GM23338 (cell line): ENCODE results near the gene HACL1. TPM values are rescaled to one million over a fixed set of nuclear protein-coding genes. Genes with fewer than 3 reads are reported as not detected.

ENCODE experiments used
- ATAC-seq: fragments of 200-7000 bp; cut with Tn5 transposase; 3 replicates; pipeline ENCODE4 v1.9.1; 2020
- DNase-seq: peaks from one replicate; pipeline ENCODE4 v3.0.0-alpha.2; 2015; ENCODE audit warnings: low spot score
- H2AFZ ChIP-seq: fragments of 200-600 bp; sonication (generic); 2 replicates; pipeline ENCODE4 v1.8.0; 2016; ENCODE audit warnings: antibody characterized with exemption, mild to moderate bottlenecking, moderate library complexity
- H3F3A ChIP-seq: fragments of 200-600 bp; sonication (generic); replicated peaks from 2 replicates; pipeline ENCODE4 v1.8.0; 2017; ENCODE audit warnings: antibody characterized with exemption, mixed run types, low read depth
- H3K27ac ChIP-seq: fragments of 200-600 bp; sonication (generic); 2 replicates; pipeline ENCODE4 v1.6.1; 2016; ENCODE audit warnings: low read depth
- H3K27me3 ChIP-seq: fragments of 200-600 bp; sonication (generic); 2 replicates; pipeline ENCODE4 v1.8.0; 2016; ENCODE audit warnings: mild to moderate bottlenecking, mixed run types, moderate library complexity; ENCODE audit not compliant: insufficient read depth
- H3K36me3 ChIP-seq: fragments of 200-600 bp; sonication (generic); 2 replicates; pipeline ENCODE4 v1.8.0; 2016; ENCODE audit warnings: mild to moderate bottlenecking; ENCODE audit not compliant: insufficient read depth
- H3K4me1 ChIP-seq: fragments of 200-600 bp; sonication (generic); 2 replicates; pipeline ENCODE4 v1.8.0; 2016; ENCODE audit warnings: mild to moderate bottlenecking, moderate library complexity; ENCODE audit not compliant: insufficient read depth
- H3K4me2 ChIP-seq: fragments of 200-600 bp; sonication (generic); 2 replicates; pipeline ENCODE4 v1.7.1; 2017; ENCODE audit warnings: mixed run types
- H3K4me3 ChIP-seq: fragments of 200-600 bp; sonication (generic); 2 replicates; pipeline ENCODE4 v1.6.1; 2016; ENCODE audit warnings: mixed run types
- H3K79me2 ChIP-seq: fragments of 200-600 bp; sonication (generic); replicated peaks from 2 replicates; pipeline ENCODE4 v1.8.0; 2017; ENCODE audit warnings: mild to moderate bottlenecking; ENCODE audit not compliant: insufficient read depth
- H3K9me2 ChIP-seq: fragments of 200-600 bp; sonication (generic); 2 replicates; pipeline ENCODE4 v1.8.0; 2017; ENCODE audit not compliant: insufficient read depth
- H4K20me1 ChIP-seq: fragments of 200-600 bp; sonication (generic); replicated peaks from 2 replicates; pipeline ENCODE4 v1.8.0; 2017; ENCODE audit warnings: mild to moderate bottlenecking; ENCODE audit not compliant: insufficient read depth
- H3K27ac Mint-ChIP-seq: 2 replicates; pipeline ENCODE4 v1.8.0; 2020; ENCODE audit warnings: inconsistent platforms, mild to moderate bottlenecking, moderate library complexity, mixed read lengths
- H3K27me3 Mint-ChIP-seq: 3 replicates; pipeline ENCODE4 v1.8.0; 2022; ENCODE audit warnings: low read depth, mild to moderate bottlenecking, moderate library complexity, mixed read lengths, inconsistent platforms; ENCODE audit not compliant: insufficient read depth, poor library complexity
- H3K36me3 Mint-ChIP-seq: 3 replicates; pipeline ENCODE4 v1.8.0; 2021; ENCODE audit warnings: low read depth, mild to moderate bottlenecking, inconsistent platforms, moderate library complexity, mixed read lengths
- H3K4me1 Mint-ChIP-seq: 3 replicates; pipeline ENCODE4 v1.8.0; 2020; ENCODE audit warnings: mild to moderate bottlenecking, inconsistent platforms, mixed read lengths
- H3K4me3 Mint-ChIP-seq: 3 replicates; pipeline ENCODE4 v1.8.0; 2021; ENCODE audit warnings: moderate library complexity, mild to moderate bottlenecking, inconsistent platforms, mixed read lengths
- H3K9me3 Mint-ChIP-seq: 3 replicates; pipeline ENCODE4 v1.8.0; 2020; ENCODE audit warnings: moderate library complexity, mild to moderate bottlenecking, inconsistent platforms, mixed read lengths
- CREB1 ChIP-seq: fragments of 250-450 bp; sonication (Bioruptor Pico); IDR thresholded peaks from 2 replicates; pipeline ENCODE4 v1.5.0; 2020; ENCODE audit warnings: low read depth, mild to moderate bottlenecking, moderate library complexity
- ETS1 ChIP-seq: IDR thresholded peaks from 2 replicates; pipeline ENCODE4 v1.6.1; 2016; ENCODE audit warnings: antibody characterized with exemption
- EZH2 ChIP-seq: fragments of 200-600 bp; sonication (generic); IDR thresholded peaks from one replicate; pipeline ENCODE4 v1.8.0; 2017; ENCODE audit warnings: antibody characterized with exemption, mild to moderate bottlenecking, low read depth; ENCODE audit not compliant: unreplicated experiment
- EZH2phosphoT487 ChIP-seq: fragments of 200-600 bp; sonication (generic); IDR thresholded peaks from one replicate; pipeline ENCODE4 v1.8.1; 2018; ENCODE audit warnings: antibody characterized with exemption; ENCODE audit not compliant: unreplicated experiment
- JUNB ChIP-seq: IDR thresholded peaks from one replicate; pipeline ENCODE4 v1.6.1; 2016; ENCODE audit warnings: antibody characterized with exemption; ENCODE audit not compliant: unreplicated experiment
- NANOG ChIP-seq: IDR thresholded peaks from 2 replicates; pipeline ENCODE4 v1.6.1; 2016; ENCODE audit warnings: antibody characterized with exemption, borderline replicate concordance
- POLR2AphosphoS5 ChIP-seq: IDR thresholded peaks from 2 replicates; pipeline ENCODE4 v1.6.1; 2016; ENCODE audit warnings: antibody characterized with exemption, low read depth
- STAT1 ChIP-seq: IDR thresholded peaks from one replicate; pipeline ENCODE4 v1.6.1; 2016; ENCODE audit warnings: antibody characterized with exemption; ENCODE audit not compliant: unreplicated experiment
- ZNF114 ChIP-seq: fragments of 250-450 bp; sonication (Bioruptor Pico); IDR thresholded peaks from 2 replicates; pipeline ENCODE4 v1.5.0; 2020; ENCODE audit warnings: mild to moderate bottlenecking, moderate library complexity
- ZNF331 ChIP-seq: fragments of 250-450 bp; sonication (Bioruptor Pico); IDR thresholded peaks from 2 replicates; pipeline ENCODE4 v1.5.0; 2020; ENCODE audit warnings: low read depth, mild to moderate bottlenecking, moderate library complexity
- ZNF462 ChIP-seq: fragments of 250-450 bp; sonication (Bioruptor Pico); IDR thresholded peaks from 2 replicates; pipeline ENCODE4 v1.5.0; 2020; ENCODE audit warnings: mild to moderate bottlenecking, moderate library complexity
- polyA plus RNA-seq: library from polyadenylated mRNA; unstranded; fragments of >200 nt; fragmentation: Nextera tagmentation; extraction: Ambion mirVana; gene quantifications from 2 replicates; pipeline ENCODE4 v1.2.1, GENCODE V29; 2016
- total RNA-seq: library from RNA; depleted of rRNA; stranded (reverse); fragments of >200 nt; shearing (Covaris generic); gene quantifications from 2 replicates; pipeline ENCODE4 v1.2.3, GENCODE V29; 2014
- TF ChIP-seq, protein P1 (sequence below), 2 experiments: fragments of 200-600 bp in 1 of 2; sonication (generic) in 1 of 2; conservative IDR thresholded peaks; 2 replicates each; pipeline versions ENCODE4 v1.5.1 to v1.6.1; 2016 to 2017; ENCODE audit warnings: antibody characterized with exemption in 2 of 2, low read depth in 2 of 2, mild to moderate bottlenecking in 2 of 2, moderate library complexity in 1 of 2
- TF ChIP-seq, protein P2 (sequence below): IDR thresholded peaks from one replicate; pipeline ENCODE4 v1.6.1; 2018; ENCODE audit warnings: antibody characterized with exemption; ENCODE audit not compliant: unreplicated experiment

HACL1 gene
- total and polyA plus RNA-seq, 2 experiments from 2014 or later, result 19.6 to 33.5 TPM

GRCh38 chr3:15602146-15602536 is 772 bp upstream of the HACL1 start:
- Histone ChIP-seq H4K20me1 (no peaks in the 10 kb centered on the region), H3K4me1 (peaks cover 8% of the 10 kb centered on the region), H3K79me2 (peaks cover 26% of the 10 kb centered on the region), H2AFZ (peak overlapping the region; percentile 93; the same call in 1 of the 2 replicates), H3K9me2 (no peaks in the 10 kb centered on the region), H3K4me3 (peak overlapping the region; percentile 67), H3K27me3 (no peaks in the 10 kb centered on the region), H3K27ac (peak overlapping the region; percentile 96), H3K4me2 (peak overlapping the region; percentile 96), H3K36me3 (peaks cover 22% of the 10 kb centered on the region), H3F3A (no peaks in the 10 kb centered on the region; the same call in 1 of the 2 replicates)
- peaks cover 59% of the 10 kb centered on the region for H3K36me3 Mint-ChIP-seq
- TF ChIP-seq EZH2 (no peak), NANOG (no peak), CREB1 (CRISPR knock-in tag) (no peak), ZNF462 (no peak), JUNB (no peak), ZNF331 (CRISPR knock-in tag) (no peak), POLR2AphosphoS5 (no peak), EZH2phosphoT487 (no peak), ZNF114 (no peak), STAT1 (no peak), ETS1 (no peak)
- TF ChIP-seq, protein P1, sequence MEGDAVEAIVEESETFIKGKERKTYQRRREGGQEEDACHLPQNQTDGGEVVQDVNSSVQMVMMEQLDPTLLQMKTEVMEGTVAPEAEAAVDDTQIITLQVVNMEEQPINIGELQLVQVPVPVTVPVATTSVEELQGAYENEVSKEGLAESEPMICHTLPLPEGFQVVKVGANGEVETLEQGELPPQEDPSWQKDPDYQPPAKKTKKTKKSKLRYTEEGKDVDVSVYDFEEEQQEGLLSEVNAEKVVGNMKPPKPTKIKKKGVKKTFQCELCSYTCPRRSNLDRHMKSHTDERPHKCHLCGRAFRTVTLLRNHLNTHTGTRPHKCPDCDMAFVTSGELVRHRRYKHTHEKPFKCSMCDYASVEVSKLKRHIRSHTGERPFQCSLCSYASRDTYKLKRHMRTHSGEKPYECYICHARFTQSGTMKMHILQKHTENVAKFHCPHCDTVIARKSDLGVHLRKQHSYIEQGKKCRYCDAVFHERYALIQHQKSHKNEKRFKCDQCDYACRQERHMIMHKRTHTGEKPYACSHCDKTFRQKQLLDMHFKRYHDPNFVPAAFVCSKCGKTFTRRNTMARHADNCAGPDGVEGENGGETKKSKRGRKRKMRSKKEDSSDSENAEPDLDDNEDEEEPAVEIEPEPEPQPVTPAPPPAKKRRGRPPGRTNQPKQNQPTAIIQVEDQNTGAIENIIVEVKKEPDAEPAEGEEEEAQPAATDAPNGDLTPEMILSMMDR (conservative IDR thresholded peaks at IDR 0.05; ENCODE audit: low read depth in 2 of 2), result no peak
- TF ChIP-seq, protein P2, sequence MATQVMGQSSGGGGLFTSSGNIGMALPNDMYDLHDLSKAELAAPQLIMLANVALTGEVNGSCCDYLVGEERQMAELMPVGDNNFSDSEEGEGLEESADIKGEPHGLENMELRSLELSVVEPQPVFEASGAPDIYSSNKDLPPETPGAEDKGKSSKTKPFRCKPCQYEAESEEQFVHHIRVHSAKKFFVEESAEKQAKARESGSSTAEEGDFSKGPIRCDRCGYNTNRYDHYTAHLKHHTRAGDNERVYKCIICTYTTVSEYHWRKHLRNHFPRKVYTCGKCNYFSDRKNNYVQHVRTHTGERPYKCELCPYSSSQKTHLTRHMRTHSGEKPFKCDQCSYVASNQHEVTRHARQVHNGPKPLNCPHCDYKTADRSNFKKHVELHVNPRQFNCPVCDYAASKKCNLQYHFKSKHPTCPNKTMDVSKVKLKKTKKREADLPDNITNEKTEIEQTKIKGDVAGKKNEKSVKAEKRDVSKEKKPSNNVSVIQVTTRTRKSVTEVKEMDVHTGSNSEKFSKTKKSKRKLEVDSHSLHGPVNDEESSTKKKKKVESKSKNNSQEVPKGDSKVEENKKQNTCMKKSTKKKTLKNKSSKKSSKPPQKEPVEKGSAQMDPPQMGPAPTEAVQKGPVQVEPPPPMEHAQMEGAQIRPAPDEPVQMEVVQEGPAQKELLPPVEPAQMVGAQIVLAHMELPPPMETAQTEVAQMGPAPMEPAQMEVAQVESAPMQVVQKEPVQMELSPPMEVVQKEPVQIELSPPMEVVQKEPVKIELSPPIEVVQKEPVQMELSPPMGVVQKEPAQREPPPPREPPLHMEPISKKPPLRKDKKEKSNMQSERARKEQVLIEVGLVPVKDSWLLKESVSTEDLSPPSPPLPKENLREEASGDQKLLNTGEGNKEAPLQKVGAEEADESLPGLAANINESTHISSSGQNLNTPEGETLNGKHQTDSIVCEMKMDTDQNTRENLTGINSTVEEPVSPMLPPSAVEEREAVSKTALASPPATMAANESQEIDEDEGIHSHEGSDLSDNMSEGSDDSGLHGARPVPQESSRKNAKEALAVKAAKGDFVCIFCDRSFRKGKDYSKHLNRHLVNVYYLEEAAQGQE, result no peak
- peak; percentile 32 for ATAC-seq
- H3K9me3 Mint-ChIP-seq, result peaks cover 24% of the 10 kb centered on the region
- H3K4me1 Mint-ChIP-seq, result peaks cover 16% of the 10 kb centered on the region
- peaks cover 5% of the 10 kb centered on the region for H3K27me3 Mint-ChIP-seq
- H3K4me3 Mint-ChIP-seq, result peak overlapping the region; percentile 100
- H3K27ac Mint-ChIP-seq, result peak overlapping the region; percentile 99
- DNase-seq, result no peak
